ENCODE data around the gene PLEKHO1.

The PLEKHO1 gene

GRCh38 chr1:150152182-150152536 is 2.4 kb downstream of the PLEKHO1 start:
- Histone ChIP-seq H3K9me3 (ENCODE audit: severe bottlenecking) (no peaks in the 10 kb centered on the region), H3K4me1 (ENCODE audit: insufficient read depth, poor library complexity, severe bottlenecking) (no peaks in the 10 kb centered on the region), H3K4me3 (ENCODE audit: severe bottlenecking) (no peak overlapping the region), H3K36me3 (ENCODE audit: low read depth) (no peaks in the 10 kb centered on the region), H3K27ac (ENCODE audit: poor library complexity, severe bottlenecking) (no peak overlapping the region), H3K27me3 (ENCODE audit: insufficient read depth, poor library complexity, severe bottlenecking) (no peaks in the 10 kb centered on the region)
- ATAC-seq (ENCODE audit: low read depth) (no peak), DNase-seq (ENCODE audit: low spot score) (no peak)
- TF ChIP-seq CTCF (IDR thresholded peaks at IDR 0.05; ENCODE audit: poor library complexity, severe bottlenecking): no peak

- no peaks in the 10 kb centered on the region for H3K36me3 ChIP-seq (ENCODE audit: low read depth)
- TF ChIP-seq CTCF (IDR thresholded peaks at IDR 0.05; ENCODE audit: poor library complexity, severe bottlenecking): no peak
- H3K4me1 ChIP-seq (ENCODE audit: insufficient read depth, poor library complexity, severe bottlenecking): no peaks in the 10 kb centered on the region
- no peak overlapping the region for H3K4me3 ChIP-seq (ENCODE audit: severe bottlenecking)
- no peaks in the 10 kb centered on the region for H3K27me3 ChIP-seq (ENCODE audit: insufficient read depth, poor library complexity, severe bottlenecking)
- DNase-seq (ENCODE audit: low spot score) (no peak), ATAC-seq (ENCODE audit: low read depth) (no peak)
- H3K27ac ChIP-seq (ENCODE audit: poor library complexity, severe bottlenecking): no peak overlapping the region
- H3K9me3 ChIP-seq (ENCODE audit: severe bottlenecking): no peaks in the 10 kb centered on the region
Measured at GRCh38 chr1:150152772-150153456, 3.2 kb downstream of the PLEKHO1 start.

- TF ChIP-seq CTCF (IDR thresholded peaks at IDR 0.05; ENCODE audit: poor library complexity, severe bottlenecking): no peak
- no peaks in the 10 kb centered on the region for H3K36me3 ChIP-seq (ENCODE audit: low read depth)
- H3K4me3 ChIP-seq (ENCODE audit: severe bottlenecking): no peak overlapping the region
- H3K27me3 ChIP-seq (ENCODE audit: insufficient read depth, poor library complexity, severe bottlenecking): no peaks in the 10 kb centered on the region
- H3K4me1 ChIP-seq (ENCODE audit: insufficient read depth, poor library complexity, severe bottlenecking): no peaks in the 10 kb centered on the region
- DNase-seq (ENCODE audit: low spot score): no peak
- no peak for ATAC-seq (ENCODE audit: low read depth)
- no peaks in the 10 kb centered on the region for H3K9me3 ChIP-seq (ENCODE audit: severe bottlenecking)
- no peak overlapping the region for H3K27ac ChIP-seq (ENCODE audit: poor library complexity, severe bottlenecking)
Measured at GRCh38 chr1:150154143-150154542, 4.4 kb downstream of the PLEKHO1 start.

GRCh38 chr1:150155413-150156071 is 5.8 kb downstream of the PLEKHO1 start:
- Histone ChIP-seq H3K27ac (ENCODE audit: poor library complexity, severe bottlenecking) (no peak overlapping the region), H3K27me3 (ENCODE audit: insufficient read depth, poor library complexity, severe bottlenecking) (no peaks in the 10 kb centered on the region), H3K4me3 (ENCODE audit: severe bottlenecking) (no peak overlapping the region), H3K9me3 (ENCODE audit: severe bottlenecking) (no peaks in the 10 kb centered on the region), H3K36me3 (ENCODE audit: low read depth) (no peaks in the 10 kb centered on the region), H3K4me1 (ENCODE audit: insufficient read depth, poor library complexity, severe bottlenecking) (no peaks in the 10 kb centered on the region)
- ATAC-seq (ENCODE audit: low read depth): no peak
- no peak for DNase-seq (ENCODE audit: low spot score)
- no peak for TF ChIP-seq CTCF (IDR thresholded peaks at IDR 0.05; ENCODE audit: poor library complexity, severe bottlenecking)

Data from RWPE2 (cell line).